ENCODE results near the gene FSHR.

DNA sequence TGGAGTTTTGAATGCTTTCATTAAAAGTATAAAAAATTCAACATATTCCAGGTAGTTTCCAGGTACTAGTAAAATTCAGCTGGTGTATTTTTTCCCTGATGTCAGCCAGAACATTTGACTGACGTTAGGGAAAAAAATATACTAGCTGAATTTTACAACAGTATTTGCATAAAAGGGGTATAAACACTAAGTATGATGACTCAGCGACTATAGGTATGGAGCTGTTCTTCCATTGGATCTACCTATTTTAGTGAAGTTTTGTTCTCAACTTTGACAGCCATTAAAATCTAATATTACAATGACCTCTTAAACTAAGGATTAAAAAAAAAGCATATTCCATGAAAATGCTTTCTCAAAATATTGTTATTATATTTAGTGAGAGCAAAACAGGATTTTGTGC is 155.9 kb downstream of the FSHR start:
- TF ChIP-seq, protein P1, sequence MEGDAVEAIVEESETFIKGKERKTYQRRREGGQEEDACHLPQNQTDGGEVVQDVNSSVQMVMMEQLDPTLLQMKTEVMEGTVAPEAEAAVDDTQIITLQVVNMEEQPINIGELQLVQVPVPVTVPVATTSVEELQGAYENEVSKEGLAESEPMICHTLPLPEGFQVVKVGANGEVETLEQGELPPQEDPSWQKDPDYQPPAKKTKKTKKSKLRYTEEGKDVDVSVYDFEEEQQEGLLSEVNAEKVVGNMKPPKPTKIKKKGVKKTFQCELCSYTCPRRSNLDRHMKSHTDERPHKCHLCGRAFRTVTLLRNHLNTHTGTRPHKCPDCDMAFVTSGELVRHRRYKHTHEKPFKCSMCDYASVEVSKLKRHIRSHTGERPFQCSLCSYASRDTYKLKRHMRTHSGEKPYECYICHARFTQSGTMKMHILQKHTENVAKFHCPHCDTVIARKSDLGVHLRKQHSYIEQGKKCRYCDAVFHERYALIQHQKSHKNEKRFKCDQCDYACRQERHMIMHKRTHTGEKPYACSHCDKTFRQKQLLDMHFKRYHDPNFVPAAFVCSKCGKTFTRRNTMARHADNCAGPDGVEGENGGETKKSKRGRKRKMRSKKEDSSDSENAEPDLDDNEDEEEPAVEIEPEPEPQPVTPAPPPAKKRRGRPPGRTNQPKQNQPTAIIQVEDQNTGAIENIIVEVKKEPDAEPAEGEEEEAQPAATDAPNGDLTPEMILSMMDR (IDR thresholded peaks at IDR 0.05 in 4 of 5, conservative IDR thresholded peaks at IDR 0.05 in 1 of 5), result no peak
- TF ChIP-seq POLR2A (IDR thresholded peaks at IDR 0.05), result no peak

Data from gastrocnemius medialis (tissue), 4 donors.